HG02759 (cell line): ENCODE measurements around the gene ENDOG.

Experiments
- ATAC-seq: cut with Tn5 transposase; IDR thresholded peaks from one replicate; pipeline ENCODE4 v1.9.1; 2021; ENCODE audit warnings: mild to moderate bottlenecking, moderate library complexity; ENCODE audit not compliant: unreplicated experiment

The ENDOG gene

GRCh38 chr9:128798896-128799295 is 19.4 kb upstream of the ENDOG start:
- no peak for ATAC-seq

- no peak for ATAC-seq
Measured at GRCh38 chr9:128800061-128800460, 18.2 kb upstream of the ENDOG start.

- no peak for ATAC-seq
Measured at GRCh38 chr9:128802482-128802881, 15.8 kb upstream of the ENDOG start.

- ATAC-seq, result no peak
Measured at GRCh38 chr9:128805661-128806060, 12.6 kb upstream of the ENDOG start.

GRCh38 chr9:128807827-128808226 is 10.5 kb upstream of the ENDOG start:
- ATAC-seq, result no peak

GRCh38 chr9:128808543-128808942 is 9.8 kb upstream of the ENDOG start:
- no peak for ATAC-seq

- ATAC-seq, result no peak
Measured at GRCh38 chr9:128809036-128809599, 9.2 kb upstream of the ENDOG start.

- ATAC-seq, result no peak
Measured at GRCh38 chr9:128809831-128810230, 8.5 kb upstream of the ENDOG start.

- no peak for ATAC-seq
Measured at GRCh38 chr9:128810873-128811272, 7.4 kb upstream of the ENDOG start.

GRCh38 chr9:128818839-128819715 is 777 bp downstream of the ENDOG start:
- peak; percentile 34 for ATAC-seq

GRCh38 chr9:128819716-128820664 is 1.7 kb downstream of the ENDOG start:
- no peak for ATAC-seq

GRCh38 chr9:128820665-128821583 is 2.6 kb downstream of the ENDOG start:
- no peak for ATAC-seq

GRCh38 chr9:128821584-128822406 is 3.5 kb downstream of the ENDOG start:
- no peak for ATAC-seq

- ATAC-seq, result no peak
Measured at GRCh38 chr9:128822407-128823042, 4.2 kb downstream of the ENDOG start.

GRCh38 chr9:128823362-128823902 is 5.1 kb downstream of the ENDOG start:
- no peak for ATAC-seq

- no peak for ATAC-seq
Measured at GRCh38 chr9:128823903-128824406, 5.7 kb downstream of the ENDOG start.

GRCh38 chr9:128824911-128825310 is 6.6 kb downstream of the ENDOG start:
- no peak for ATAC-seq

- no peak for ATAC-seq
Measured at GRCh38 chr9:128825923-128826700, 7.8 kb downstream of the ENDOG start.
